ENCODE measurements around the gene GAA.

The GAA gene

GRCh38 chr17:80104956-80105375, 3.6 kb downstream of the GAA start:
- no peak for DNase-seq

- no peak for DNase-seq
These were observed 4.4 kb downstream of the GAA start for GRCh38 chr17:80105762-80106161.

GRCh38 chr17:80106176-80106575, 4.8 kb downstream of the GAA start:
- no peak for DNase-seq

DNA sequence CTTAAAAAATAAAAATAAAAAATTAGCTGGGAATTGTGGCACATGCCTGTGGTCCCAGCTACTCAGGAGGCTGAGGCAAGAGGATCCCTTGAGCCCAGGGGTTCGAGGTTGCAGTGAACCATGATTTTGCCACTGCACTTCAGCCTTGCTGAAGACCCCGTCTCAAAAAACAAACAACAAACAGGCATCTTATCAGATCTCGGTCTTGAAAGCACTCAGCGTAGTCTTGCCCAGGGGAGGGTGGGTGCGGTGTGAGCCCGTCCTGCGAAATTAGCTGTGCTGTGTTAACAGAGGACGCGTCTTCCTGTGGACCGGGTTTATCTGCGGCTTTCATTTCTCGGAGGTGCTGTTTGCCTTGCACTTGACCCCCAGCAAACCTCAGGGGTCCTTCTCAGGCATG, 5.4 kb downstream of the GAA start:
- no peak for DNase-seq

DNA sequence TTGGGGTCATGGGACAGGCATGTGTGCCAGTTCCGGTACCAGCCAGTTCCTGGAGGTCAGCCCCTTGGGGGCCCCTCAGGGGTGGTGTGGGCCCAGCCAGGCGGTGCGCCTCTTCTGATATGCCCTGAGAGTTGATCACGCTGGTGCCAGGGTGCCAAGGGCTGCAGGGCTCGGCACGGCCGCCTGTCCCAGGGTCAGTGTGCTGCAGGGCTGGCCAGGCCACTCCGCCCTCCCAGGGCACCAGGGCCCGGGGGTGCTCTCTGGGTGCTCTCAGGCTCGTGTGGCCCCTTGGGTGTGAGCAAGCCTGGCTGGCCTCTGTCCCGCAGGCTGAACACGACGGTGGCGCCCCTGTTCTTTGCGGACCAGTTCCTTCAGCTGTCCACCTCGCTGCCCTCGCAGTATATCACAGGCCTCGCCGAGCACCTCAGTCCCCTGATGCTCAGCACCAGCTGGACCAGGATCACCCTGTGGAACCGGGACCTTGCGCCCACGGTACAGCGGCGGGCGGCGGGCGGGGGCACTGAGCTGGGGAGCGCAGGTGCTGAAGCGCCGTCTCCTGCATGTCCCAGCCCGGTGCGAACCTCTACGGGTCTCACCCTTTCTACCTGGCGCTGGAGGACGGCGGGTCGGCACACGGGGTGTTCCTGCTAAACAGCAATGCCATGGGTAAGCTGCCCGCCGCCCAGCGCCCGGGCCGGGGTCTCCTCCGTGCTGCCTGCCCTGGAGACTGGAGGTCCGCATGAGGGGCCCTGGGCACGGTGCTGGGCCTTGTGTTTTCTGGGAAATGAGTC, 6.0 kb downstream of the GAA start:
- no peak for DNase-seq

GRCh38 chr17:80108036-80108971, 6.9 kb downstream of the GAA start:
- DNase-seq = no peak

DNA sequence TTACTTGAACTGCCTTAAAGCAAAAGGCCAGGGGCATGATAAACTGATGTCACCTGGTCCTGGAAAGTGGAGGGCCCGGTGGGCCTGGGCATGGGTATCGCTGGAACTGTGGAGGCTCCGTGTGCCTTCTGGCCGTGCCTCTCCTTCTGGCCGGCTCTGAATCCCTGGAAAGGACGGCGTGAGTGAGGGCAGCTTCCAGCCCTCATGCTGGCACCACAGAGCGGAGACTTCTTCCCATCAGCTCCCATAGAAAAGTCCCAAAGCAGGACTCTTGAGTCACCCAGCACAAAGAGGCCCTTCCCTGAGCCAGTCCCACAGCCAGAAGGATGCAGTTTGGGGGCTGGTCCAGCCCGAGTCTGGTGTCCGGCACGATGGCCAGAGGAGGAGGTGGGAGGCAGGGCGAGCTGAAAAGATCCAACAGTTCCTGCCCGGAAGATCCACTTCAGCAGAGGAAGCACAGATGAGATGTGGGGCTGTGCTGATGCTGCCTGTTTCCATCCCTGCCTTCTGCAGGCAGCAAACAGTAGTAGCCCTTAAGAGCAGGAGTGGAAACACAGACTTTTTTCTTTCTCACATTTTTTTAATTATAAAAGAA, 7.8 kb downstream of the GAA start:
- no peak for DNase-seq

DNA sequence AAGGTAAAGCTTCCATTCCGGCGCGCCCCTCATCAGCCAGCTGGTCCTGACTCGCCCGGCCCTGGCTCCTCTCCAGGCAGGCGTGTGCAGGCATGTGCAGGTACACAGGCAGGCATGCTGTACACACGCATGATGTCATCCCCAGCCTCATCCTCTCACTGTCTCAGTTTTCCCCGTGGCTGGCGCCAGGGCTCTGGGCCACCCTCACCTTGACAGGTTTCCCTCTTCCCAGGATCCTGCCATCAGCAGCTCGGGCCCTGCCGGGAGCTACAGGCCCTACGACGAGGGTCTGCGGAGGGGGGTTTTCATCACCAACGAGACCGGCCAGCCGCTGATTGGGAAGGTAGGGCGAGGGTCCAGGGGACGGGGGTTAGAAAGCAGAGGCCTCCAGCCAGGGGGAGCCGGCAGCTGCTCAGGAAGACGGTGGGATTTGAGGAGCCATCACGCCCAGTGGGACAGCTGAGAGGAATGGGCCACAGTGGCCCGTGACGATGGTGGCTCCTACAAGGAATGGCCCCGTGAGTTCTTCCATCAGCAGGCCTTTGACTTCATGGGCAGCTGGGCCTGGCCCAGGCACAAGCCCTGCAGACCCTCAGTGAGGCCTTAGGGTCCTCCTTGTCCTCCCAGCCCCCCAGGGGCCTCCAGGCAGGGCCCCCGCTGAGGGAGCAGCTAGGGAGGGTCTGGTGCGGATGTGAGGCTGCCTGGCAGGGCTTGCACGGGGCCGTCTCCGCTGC, 8.5 kb downstream of the GAA start:
- DNase-seq = no peak

DNA sequence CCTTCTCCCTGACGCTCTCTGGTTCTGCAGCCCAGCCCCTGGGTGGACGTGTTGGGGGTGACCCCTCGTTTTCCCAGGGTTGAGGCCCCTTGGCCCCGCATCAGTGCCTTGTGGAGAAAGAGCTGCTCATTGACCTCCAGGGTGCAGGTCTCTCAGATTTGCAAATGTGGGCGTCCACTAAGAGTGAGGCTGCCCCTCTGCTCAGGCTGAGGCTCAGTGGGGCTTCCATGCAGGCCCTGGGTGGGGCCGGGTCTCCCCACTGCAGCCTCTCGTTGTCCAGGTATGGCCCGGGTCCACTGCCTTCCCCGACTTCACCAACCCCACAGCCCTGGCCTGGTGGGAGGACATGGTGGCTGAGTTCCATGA, 9.0 kb downstream of the GAA start:
- DNase-seq = no peak

DNA sequence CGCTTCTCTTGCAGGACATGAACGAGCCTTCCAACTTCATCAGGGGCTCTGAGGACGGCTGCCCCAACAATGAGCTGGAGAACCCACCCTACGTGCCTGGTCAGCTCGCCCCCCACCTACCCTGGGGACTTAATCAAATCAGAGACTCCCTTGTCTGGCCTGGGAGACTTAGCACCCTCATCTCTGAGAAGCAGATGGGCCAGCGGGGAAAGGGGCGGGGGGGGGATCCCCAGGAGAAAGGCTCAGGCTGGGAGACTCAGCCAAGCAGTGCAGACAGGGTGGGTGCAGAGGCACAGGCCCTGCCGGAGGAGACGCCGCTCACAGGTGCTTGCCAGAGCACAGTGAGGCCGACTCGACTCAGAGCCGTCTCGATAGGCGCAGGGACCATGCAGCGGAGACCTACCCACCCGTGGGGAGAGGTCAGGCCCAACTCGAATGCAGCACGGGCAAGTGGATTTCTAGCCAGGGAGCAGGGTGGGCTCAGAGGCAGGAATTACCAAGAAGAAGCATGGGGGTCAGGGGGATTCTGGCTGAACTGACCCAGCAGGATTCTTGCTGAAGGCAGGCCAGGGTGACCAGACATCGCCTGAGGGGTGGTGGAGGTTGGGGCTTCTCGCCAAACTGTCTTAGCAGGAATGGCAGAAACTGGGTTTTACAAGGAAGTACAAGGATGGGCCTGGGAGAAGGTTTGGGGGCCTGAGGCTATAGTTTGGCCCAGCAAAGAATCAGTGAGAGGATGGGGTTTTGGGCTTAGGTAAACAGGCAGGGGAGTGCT, 9.7 kb downstream of the GAA start:
- DNase-seq = no peak

- peak; percentile 35 for DNase-seq
These were observed 10.5 kb downstream of the GAA start for GRCh38 chr17:80111702-80112470.

- DNase-seq = no peak
These were observed 11.2 kb downstream of the GAA start for GRCh38 chr17:80112471-80113032.

DNA sequence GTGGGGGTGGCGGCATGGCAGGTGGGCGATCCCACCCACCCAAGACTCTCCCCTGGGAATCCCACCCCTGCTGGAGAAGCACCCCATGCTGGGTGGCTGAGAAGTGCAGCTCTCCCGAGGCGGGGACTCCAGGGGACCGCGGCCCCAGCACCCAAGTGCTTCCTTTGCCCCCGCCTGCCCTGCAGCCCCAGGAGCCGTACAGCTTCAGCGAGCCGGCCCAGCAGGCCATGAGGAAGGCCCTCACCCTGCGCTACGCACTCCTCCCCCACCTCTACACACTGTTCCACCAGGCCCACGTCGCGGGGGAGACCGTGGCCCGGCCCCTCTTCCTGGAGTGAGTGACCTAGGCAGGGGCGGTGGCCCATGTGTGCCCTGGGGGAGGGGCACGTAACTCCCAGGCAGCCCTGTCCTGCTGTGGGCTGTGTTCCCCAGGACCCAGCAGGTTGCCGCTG, 11.7 kb downstream of the GAA start:
- no peak for DNase-seq

- DNase-seq = no peak
These were observed 13.4 kb downstream of the GAA start for GRCh38 chr17:80114758-80115157.

GRCh38 chr17:80115159-80115558, 13.8 kb downstream of the GAA start:
- DNase-seq = no peak

- DNase-seq = no peak
These were observed 15.0 kb downstream of the GAA start for GRCh38 chr17:80116276-80116920.

GRCh38 chr17:80116921-80117380, 15.6 kb downstream of the GAA start:
- DNase-seq = no peak

DNA sequence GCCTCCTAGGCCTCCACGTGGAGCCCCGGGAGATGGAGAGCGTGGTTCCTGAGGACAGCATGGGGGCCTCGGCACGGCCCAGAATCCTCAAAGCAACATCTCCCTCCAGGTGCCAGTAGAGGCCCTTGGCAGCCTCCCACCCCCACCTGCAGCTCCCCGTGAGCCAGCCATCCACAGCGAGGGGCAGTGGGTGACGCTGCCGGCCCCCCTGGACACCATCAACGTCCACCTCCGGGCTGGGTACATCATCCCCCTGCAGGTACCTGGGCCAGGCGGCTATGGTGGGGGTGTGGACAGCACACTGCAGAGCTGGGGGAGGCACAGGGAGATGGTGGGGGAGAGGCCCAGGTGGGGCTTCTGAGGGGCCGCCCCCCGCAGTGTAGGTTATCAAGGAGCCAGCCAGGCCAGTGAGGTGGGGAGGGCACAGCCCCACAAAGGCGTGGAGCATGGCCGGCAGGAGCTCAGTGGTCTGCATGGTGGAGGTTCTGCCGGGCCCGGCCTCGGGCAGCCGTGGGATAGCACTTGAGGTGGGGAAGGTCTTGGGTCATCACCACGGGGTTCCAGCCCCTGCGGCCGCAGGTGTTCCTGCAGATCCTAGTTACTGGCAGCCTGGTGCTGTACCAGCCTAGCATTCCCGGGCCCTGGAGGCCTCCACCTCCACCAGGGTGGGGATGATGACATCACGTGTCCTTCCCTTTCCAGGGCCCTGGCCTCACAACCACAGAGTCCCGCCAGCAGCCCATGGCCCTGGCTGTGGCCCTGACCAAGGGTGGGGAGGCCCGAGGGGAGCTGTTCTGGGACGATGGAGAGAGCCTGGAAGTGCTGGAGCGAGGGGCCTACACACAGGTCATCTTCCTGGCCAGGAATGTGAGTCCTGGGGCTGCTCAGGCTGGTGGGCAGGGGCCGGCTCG, 16.4 kb downstream of the GAA start:
- no peak for DNase-seq

All from RPMI8226 (cell line).